NCI-H526 (cell line): ENCODE measurements around the gene TEX48.

Experiments
- DNase-seq, 2 experiments: peaks; one replicate each; lab custom pipeline; 2025; lab: John Stamatoyannopoulos, UW

The TEX48 gene

DNA sequence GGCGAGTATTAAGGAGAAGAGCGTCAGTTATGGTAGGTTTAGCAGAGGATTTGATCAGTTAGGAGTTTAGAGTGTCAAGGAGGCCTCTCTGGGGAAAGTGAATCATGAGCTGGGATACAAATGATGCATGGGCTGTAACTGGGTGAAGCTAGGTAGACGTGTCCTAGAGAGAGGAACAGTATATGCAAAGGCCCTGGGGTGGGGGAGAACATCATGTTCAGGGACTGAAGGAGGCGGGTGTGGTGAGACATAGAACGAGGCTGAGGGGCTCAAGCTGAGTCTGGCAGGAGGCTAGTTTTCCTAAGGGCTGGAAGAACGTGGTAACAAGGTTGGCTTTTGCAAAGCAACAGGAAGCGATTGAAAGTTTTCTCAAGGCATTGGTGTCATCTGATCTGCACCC lies 60.4 kb downstream of the TEX48 start:
- DNase-seq: no peak

DNA sequence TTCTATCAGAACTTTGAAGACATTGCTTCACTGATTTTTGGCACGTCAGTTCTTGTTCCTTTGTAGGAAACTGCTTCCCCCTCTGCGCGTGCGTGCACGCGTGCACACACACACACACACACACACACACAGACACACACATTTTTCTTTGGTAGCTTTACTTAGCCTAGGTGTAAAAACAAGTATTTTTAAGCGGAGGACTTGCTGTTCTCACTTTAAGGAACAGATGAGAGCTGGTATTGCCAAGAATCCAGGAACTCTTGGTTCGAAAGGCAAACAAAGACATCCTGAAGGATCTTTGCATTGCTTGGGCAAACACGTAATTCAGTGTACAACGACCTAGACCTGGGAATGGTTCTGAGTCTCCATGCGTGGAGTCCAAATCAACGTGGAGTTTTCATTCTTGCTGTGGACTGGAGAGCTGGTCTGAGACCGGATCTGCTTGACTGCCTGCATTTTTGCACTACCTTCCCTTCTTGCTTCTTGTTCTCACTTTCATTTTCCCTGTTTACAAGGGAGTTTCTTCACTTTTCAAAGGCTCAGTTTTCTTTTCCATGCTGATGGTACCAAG lies 62.7 kb downstream of the TEX48 start:
- no peak for DNase-seq

DNA sequence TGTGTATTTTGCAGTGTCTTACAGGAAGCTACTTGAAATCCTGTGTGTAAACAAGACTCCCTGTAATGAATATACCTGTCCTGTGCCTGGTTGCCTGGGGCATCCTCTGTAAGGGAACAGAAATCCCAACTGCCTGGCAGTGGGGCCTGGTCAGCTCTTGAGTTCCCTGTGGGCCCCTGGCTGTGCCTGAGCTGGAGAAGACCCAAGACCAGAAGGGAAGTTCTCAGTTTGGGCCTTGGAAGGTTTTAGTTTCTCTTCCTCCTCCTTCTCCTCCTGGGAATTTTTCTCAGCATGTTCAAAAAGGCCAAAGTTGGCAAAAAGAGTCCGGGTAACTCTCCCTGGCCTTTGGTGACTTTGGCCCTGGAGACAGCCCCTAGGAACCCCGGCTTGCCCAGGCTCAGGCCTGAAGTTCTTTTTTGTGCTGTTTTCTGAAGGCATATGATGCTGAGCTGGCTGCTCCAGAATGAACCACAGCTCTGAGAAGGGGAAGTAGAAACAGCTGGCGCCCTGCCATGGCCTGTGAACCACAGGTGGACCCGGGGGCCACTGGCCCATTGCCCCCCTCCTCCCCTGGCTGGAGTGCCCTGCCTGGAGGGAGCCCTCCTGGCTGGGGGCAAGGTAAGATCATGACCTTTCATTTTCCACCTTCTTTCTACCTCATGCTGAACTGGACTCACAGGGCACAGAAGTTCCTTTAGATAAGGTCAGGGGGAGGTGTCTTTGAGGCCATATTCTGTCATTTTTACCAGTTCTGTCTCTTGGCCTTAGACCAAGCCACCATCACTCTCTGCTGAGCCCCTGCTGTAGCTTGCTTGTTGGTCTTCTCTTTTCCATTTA lies 65.1 kb downstream of the TEX48 start:
- no peak for DNase-seq
